HL-60 (cell line): Measurements from ENCODE around the gene MIER1.

Source experiments
- DNase-seq, 2 experiments: peaks; one replicate each; pipeline ENCODE4 v3.0.0-alpha.2; 2010 to 2020; ENCODE audit warnings: low read depth in 1 of 2, low spot score in 1 of 2
- H3K27ac ChIP-seq: fragments of 250-450 bp; sonication (Bioruptor Pico); replicated peaks from 2 replicates; pipeline ENCODE4 v1.5.1; 2020; ENCODE audit warnings: mild to moderate bottlenecking, moderate library complexity
- H3K27me3 ChIP-seq: fragments of 250-450 bp; sonication (Bioruptor Pico); 2 replicates; pipeline ENCODE4 v1.5.1; 2021; ENCODE audit warnings: mild to moderate bottlenecking, moderate library complexity; ENCODE audit not compliant: insufficient read depth, poor library complexity, severe bottlenecking
- H3K4me3 ChIP-seq: replicated peaks from 2 replicates; pipeline ENCODE4 v1.5.1; 2011; ENCODE audit warnings: mild to moderate bottlenecking, control low read depth, low read length; ENCODE audit not compliant: insufficient read depth
- GABPA ChIP-seq: IDR thresholded peaks from 2 replicates; pipeline ENCODE4 v1.6.1; 2012; ENCODE audit warnings: low read depth
- POLR2AphosphoS5 ChIP-seq: IDR thresholded peaks from 2 replicates; pipeline ENCODE4 v1.6.1; 2012; ENCODE audit warnings: low read depth
- SPI1 ChIP-seq: IDR thresholded peaks from 2 replicates; pipeline ENCODE4 v1.6.1; 2012; ENCODE audit warnings: low read depth, mild to moderate bottlenecking, borderline replicate concordance
- TF ChIP-seq, protein P1 (sequence below): IDR thresholded peaks from 2 replicates; pipeline ENCODE4 v1.6.1; 2012; ENCODE audit warnings: low read depth; ENCODE audit not compliant: insufficient replicate concordance
- TF ChIP-seq, protein P2 (sequence below): IDR thresholded peaks from one replicate; pipeline ENCODE4 v1.5.1; 2011; ENCODE audit warnings: low read length, control low read depth, inconsistent platforms; ENCODE audit not compliant: insufficient read depth

MIER1 gene

DNA sequence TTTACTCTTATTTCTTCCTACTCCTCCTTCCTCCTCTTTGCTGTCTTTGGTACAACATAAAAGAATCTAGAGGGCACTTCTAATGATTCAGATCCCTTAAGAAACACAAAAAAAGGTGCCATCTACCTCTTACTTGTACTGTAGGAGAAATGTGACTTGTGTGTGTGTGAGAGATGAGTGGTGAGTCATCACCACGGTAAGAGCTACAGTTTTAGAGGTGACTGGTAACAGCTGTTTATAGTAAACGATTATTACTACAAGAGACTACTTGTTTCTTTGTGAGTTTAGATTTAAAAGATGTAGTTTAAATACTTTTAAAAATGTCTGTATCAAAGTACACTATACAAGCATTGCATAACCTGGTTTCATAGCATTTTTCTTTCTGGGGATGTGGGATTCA lies 88.8 kb downstream of the MIER1 start:
- Histone ChIP-seq H3K27ac (no peak overlapping the region), H3K27me3 (no peaks in the 10 kb centered on the region), H3K4me3 (no peak overlapping the region)
- no peak for TF ChIP-seq POLR2AphosphoS5
- TF ChIP-seq GABPA: no peak
- TF ChIP-seq, protein P1, sequence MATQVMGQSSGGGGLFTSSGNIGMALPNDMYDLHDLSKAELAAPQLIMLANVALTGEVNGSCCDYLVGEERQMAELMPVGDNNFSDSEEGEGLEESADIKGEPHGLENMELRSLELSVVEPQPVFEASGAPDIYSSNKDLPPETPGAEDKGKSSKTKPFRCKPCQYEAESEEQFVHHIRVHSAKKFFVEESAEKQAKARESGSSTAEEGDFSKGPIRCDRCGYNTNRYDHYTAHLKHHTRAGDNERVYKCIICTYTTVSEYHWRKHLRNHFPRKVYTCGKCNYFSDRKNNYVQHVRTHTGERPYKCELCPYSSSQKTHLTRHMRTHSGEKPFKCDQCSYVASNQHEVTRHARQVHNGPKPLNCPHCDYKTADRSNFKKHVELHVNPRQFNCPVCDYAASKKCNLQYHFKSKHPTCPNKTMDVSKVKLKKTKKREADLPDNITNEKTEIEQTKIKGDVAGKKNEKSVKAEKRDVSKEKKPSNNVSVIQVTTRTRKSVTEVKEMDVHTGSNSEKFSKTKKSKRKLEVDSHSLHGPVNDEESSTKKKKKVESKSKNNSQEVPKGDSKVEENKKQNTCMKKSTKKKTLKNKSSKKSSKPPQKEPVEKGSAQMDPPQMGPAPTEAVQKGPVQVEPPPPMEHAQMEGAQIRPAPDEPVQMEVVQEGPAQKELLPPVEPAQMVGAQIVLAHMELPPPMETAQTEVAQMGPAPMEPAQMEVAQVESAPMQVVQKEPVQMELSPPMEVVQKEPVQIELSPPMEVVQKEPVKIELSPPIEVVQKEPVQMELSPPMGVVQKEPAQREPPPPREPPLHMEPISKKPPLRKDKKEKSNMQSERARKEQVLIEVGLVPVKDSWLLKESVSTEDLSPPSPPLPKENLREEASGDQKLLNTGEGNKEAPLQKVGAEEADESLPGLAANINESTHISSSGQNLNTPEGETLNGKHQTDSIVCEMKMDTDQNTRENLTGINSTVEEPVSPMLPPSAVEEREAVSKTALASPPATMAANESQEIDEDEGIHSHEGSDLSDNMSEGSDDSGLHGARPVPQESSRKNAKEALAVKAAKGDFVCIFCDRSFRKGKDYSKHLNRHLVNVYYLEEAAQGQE: no peak
- TF ChIP-seq SPI1: no peak
- TF ChIP-seq, protein P2, sequence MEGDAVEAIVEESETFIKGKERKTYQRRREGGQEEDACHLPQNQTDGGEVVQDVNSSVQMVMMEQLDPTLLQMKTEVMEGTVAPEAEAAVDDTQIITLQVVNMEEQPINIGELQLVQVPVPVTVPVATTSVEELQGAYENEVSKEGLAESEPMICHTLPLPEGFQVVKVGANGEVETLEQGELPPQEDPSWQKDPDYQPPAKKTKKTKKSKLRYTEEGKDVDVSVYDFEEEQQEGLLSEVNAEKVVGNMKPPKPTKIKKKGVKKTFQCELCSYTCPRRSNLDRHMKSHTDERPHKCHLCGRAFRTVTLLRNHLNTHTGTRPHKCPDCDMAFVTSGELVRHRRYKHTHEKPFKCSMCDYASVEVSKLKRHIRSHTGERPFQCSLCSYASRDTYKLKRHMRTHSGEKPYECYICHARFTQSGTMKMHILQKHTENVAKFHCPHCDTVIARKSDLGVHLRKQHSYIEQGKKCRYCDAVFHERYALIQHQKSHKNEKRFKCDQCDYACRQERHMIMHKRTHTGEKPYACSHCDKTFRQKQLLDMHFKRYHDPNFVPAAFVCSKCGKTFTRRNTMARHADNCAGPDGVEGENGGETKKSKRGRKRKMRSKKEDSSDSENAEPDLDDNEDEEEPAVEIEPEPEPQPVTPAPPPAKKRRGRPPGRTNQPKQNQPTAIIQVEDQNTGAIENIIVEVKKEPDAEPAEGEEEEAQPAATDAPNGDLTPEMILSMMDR: no peak
- no peak for DNase-seq

DNA sequence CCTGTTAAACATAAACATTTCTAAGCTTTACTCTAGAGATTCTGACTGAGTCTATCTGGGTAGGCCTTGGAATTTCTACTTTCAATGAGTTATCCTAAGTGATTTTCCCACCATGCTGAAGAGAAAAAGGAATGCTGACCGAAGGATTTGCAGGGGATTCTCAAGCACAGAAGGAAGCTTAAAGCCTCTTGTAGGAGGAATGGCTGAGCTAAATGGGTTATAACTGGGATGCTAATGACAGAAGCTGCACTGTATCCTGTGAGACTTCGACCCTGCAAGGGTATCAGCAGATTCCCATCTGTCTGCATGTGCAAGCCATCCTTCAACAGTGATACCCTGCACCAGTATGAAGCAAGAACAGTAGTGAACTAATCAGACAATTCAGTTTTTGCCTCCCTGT lies 93.8 kb downstream of the MIER1 start:
- Histone ChIP-seq H3K4me3 (no peak overlapping the region), H3K27ac (no peak overlapping the region), H3K27me3 (no peaks in the 10 kb centered on the region)
- no peak for DNase-seq
- no peak for TF ChIP-seq POLR2AphosphoS5
- TF ChIP-seq, protein P2: no peak
- TF ChIP-seq GABPA: no peak

DNA sequence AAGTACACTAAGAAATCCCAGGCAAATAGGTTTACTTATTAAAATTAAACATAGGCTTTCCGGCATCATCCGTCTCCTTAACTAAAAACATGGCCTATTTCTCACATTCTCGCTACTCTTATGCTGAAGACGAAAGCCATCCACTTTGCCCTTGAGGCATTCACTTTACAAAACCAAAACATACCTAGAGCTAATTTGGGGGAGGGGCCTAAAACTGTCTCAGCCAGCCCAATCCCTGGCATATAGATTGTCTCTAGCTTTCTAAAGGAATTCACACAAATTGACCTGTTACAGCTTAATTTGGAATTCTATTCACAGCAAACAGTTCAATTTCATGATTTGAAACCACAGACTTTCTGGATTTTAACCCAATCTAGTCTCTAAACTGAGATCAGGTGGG lies 94.3 kb downstream of the MIER1 start:
- TF ChIP-seq, protein P2: no peak
- TF ChIP-seq, protein P1: no peak
- TF ChIP-seq GABPA: no peak
- TF ChIP-seq SPI1: no peak
- no peak for TF ChIP-seq POLR2AphosphoS5
- no peak overlapping the region for H3K27ac ChIP-seq

DNA sequence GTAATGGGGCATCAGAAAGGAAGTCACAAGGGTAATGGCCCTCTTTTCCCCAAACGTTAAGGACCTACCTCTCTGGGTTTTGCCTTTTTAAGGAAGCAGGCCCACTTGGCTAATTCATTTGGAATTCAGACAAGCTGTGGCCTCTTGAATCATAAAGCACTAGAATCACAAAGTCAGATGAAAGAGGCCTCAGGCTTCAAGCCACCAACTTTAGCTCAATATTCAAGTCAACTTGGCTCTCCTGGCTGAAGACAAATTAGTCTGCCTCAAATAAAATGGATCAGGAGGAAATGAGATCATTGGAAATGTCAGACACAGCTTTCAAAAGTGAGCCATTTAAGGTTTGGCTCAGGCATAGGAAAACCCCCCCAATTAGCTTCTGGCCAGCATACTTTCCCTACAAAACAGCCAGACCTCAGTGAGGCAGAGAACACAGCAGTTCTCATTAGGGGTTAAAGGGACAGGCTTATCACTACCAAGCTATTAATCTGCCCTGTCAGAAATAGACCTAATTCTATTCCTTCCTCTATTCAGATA lies 94.9 kb downstream of the MIER1 start:
- DNase-seq: no peak

More for the DNA sequence above, 94.3 kb downstream of the MIER1 start:
- H3K27me3 ChIP-seq: no peaks in the 10 kb centered on the region
- no peak overlapping the region for H3K4me3 ChIP-seq
- no peak for DNase-seq

More for the DNA sequence above, 94.9 kb downstream of the MIER1 start:
- Histone ChIP-seq H3K27ac (no peak overlapping the region), H3K27me3 (no peaks in the 10 kb centered on the region), H3K4me3 (no peak overlapping the region)
- TF ChIP-seq, protein P2: no peak
- no peak for TF ChIP-seq POLR2AphosphoS5
- no peak for TF ChIP-seq SPI1
- TF ChIP-seq, protein P1: no peak
- TF ChIP-seq GABPA: no peak
